ENCODE measurements around the gene MEGF10. TPM values are rescaled to one million over a fixed set of nuclear protein-coding genes. Genes with fewer than 3 reads are reported as not detected.

The MEGF10 gene
- total RNA-seq, 1 donor from 2014 or later, result 13.3 TPM

GRCh38 chr5:127375544-127376091 lies 85.0 kb downstream of the MEGF10 start:
- peaks cover 4% of the 10 kb centered on the region for H3K9me3 Mint-ChIP-seq
- H3K27me3 Mint-ChIP-seq, result no peaks in the 10 kb centered on the region
- H3K4me3 Mint-ChIP-seq, result no peak overlapping the region
- H3K27ac Mint-ChIP-seq, result no peak overlapping the region
- no peak for DNase-seq (ENCODE audit: extremely low spot score, unreplicated experiment)
- H3K36me3 Mint-ChIP-seq, result no peaks in the 10 kb centered on the region
- peaks cover 11% of the 10 kb centered on the region for H3K4me1 Mint-ChIP-seq (ENCODE audit: unreplicated experiment)
- no peak for TF ChIP-seq CTCF (conservative IDR thresholded peaks at IDR 0.05)

GRCh38 chr5:127377651-127378050 lies 87.1 kb downstream of the MEGF10 start:
- no peak for TF ChIP-seq CTCF (conservative IDR thresholded peaks at IDR 0.05)
- no peak for DNase-seq (ENCODE audit: extremely low spot score, unreplicated experiment)
- Mint-ChIP-seq H3K9me3 (peaks cover 4% of the 10 kb centered on the region), H3K4me3 (no peak overlapping the region), H3K27ac (no peak overlapping the region), H3K4me1 (ENCODE audit: unreplicated experiment) (peaks cover 4% of the 10 kb centered on the region), H3K27me3 (no peaks in the 10 kb centered on the region), H3K36me3 (no peaks in the 10 kb centered on the region)

GRCh38 chr5:127385936-127386335 lies 95.3 kb downstream of the MEGF10 start:
- no peak for TF ChIP-seq CTCF (conservative IDR thresholded peaks at IDR 0.05)
- DNase-seq (ENCODE audit: extremely low spot score, unreplicated experiment), result no peak
- Mint-ChIP-seq H3K9me3 (no peaks in the 10 kb centered on the region), H3K4me1 (ENCODE audit: unreplicated experiment) (no peaks in the 10 kb centered on the region), H3K4me3 (no peak overlapping the region), H3K27me3 (no peaks in the 10 kb centered on the region), H3K27ac (no peak overlapping the region), H3K36me3 (no peaks in the 10 kb centered on the region)

GRCh38 chr5:127386557-127386956 lies 96.0 kb downstream of the MEGF10 start:
- H3K4me3 Mint-ChIP-seq, result no peak overlapping the region
- no peaks in the 10 kb centered on the region for H3K27me3 Mint-ChIP-seq
- no peaks in the 10 kb centered on the region for H3K4me1 Mint-ChIP-seq (ENCODE audit: unreplicated experiment)
- no peaks in the 10 kb centered on the region for H3K36me3 Mint-ChIP-seq
- TF ChIP-seq CTCF (conservative IDR thresholded peaks at IDR 0.05), result no peak
- no peak for DNase-seq (ENCODE audit: extremely low spot score, unreplicated experiment)
- H3K27ac Mint-ChIP-seq, result no peak overlapping the region
- H3K9me3 Mint-ChIP-seq, result no peaks in the 10 kb centered on the region

GRCh38 chr5:127389601-127390000 lies 99.0 kb downstream of the MEGF10 start:
- H3K9me3 Mint-ChIP-seq, result no peaks in the 10 kb centered on the region
- H3K27me3 Mint-ChIP-seq, result peaks cover 3% of the 10 kb centered on the region
- H3K4me1 Mint-ChIP-seq (ENCODE audit: unreplicated experiment), result no peaks in the 10 kb centered on the region
- no peak for TF ChIP-seq CTCF (conservative IDR thresholded peaks at IDR 0.05)
- H3K36me3 Mint-ChIP-seq, result no peaks in the 10 kb centered on the region
- H3K4me3 Mint-ChIP-seq, result no peak overlapping the region
- DNase-seq (ENCODE audit: extremely low spot score, unreplicated experiment), result no peak
- H3K27ac Mint-ChIP-seq, result no peak overlapping the region

GRCh38 chr5:127392762-127393161 lies 102.2 kb downstream of the MEGF10 start:
- H3K9me3 Mint-ChIP-seq, result no peaks in the 10 kb centered on the region
- no peak overlapping the region for H3K4me3 Mint-ChIP-seq
- H3K36me3 Mint-ChIP-seq, result no peaks in the 10 kb centered on the region

More at GRCh38 chr5:127392762-127393161, 102.2 kb downstream of the MEGF10 start:
- H3K27me3 Mint-ChIP-seq, result peaks cover 3% of the 10 kb centered on the region
- TF ChIP-seq CTCF (conservative IDR thresholded peaks at IDR 0.05), result no peak
- DNase-seq (ENCODE audit: extremely low spot score, unreplicated experiment), result no peak
- peaks cover 4% of the 10 kb centered on the region for H3K4me1 Mint-ChIP-seq (ENCODE audit: unreplicated experiment)
- no peak overlapping the region for H3K27ac Mint-ChIP-seq
